Uterus (tissue), 4 donors: ENCODE results near the gene MET. TPM values are rescaled to one million over a fixed set of nuclear protein-coding genes. Genes with fewer than 3 reads are reported as not detected.
"Not testable (repeated sequence)": the region's sequence is repeated elsewhere in the genome, so short reads cannot be mapped to it uniquely, and the experiment has no call there.

ENCODE experiments used
- DNase-seq, 2 donors: peaks; one replicate each; pipeline ENCODE4 v3.0.0-alpha.2; 2019 to 2020
- H3K27ac ChIP-seq, 2 donors: fragments of 200-600 bp; sonication (generic); 1 replicate in 1 of 2; 2 replicates in 1 of 2; pipeline ENCODE4 v1.5.1; 2016 to 2018
- H3K27me3 ChIP-seq, 2 donors: fragments of 200-600 bp; sonication (generic); one replicate each; pipeline ENCODE4 v1.5.1; 2018 to 2019; ENCODE audit warnings: control low read depth in 1 of 2
- H3K36me3 ChIP-seq, 2 donors: fragments of 200-600 bp; sonication (generic); one replicate each; pipeline ENCODE4 v1.5.1; 2019; ENCODE audit warnings: control low read depth in 1 of 2
- H3K4me1 ChIP-seq, 2 donors: fragments of 200-600 bp; sonication (generic); one replicate each; pipeline ENCODE4 v1.5.1; 2018 to 2019; ENCODE audit warnings: control low read depth in 1 of 2
- H3K4me3 ChIP-seq, 2 donors: fragments of 200-600 bp; sonication (generic); 1 replicate in 1 of 2; 2 replicates in 1 of 2; pipeline ENCODE4 v1.5.1; 2018 to 2019; ENCODE audit warnings: mild to moderate bottlenecking in 1 of 2
- H3K9me3 ChIP-seq, 2 donors: fragments of 200-600 bp; sonication (generic); one replicate each; pipeline ENCODE4 v1.5.1; 2019; ENCODE audit warnings: control low read depth in 1 of 2
- CTCF ChIP-seq, 4 experiments: fragments of 200-600 bp in 2 of 4; fragments of 450-650 bp in 2 of 4; sonication (generic) in 2 of 4; IDR thresholded peaks; one replicate each; pipeline ENCODE4 v1.5.1; 2016 to 2019; ENCODE audit warnings: antibody characterized with exemption in 4 of 4, mild to moderate bottlenecking in 2 of 4, moderate library complexity in 1 of 4
- POLR2A ChIP-seq, 2 donors: fragments of 450-650 bp; IDR thresholded peaks; one replicate each; pipeline ENCODE4 v1.6.1; 2016; ENCODE audit warnings: antibody characterized with exemption in 2 of 2, mild to moderate bottlenecking in 1 of 2, moderate library complexity in 1 of 2
- intact Hi-C: fragments of 100-400 bp; cut with DNase I; formaldehyde crosslinking; loops from one replicate; pipeline ENCODE4 v1.15.1; 2023; ENCODE audit warnings: low total_unique reads
- total RNA-seq, 4 donors: library from RNA; depleted of rRNA in 3 of 4; stranded (reverse); fragments of >200 nt in 3 of 4; gene quantifications; one replicate each; pipeline versions ENCODE4 v1.1.0 to v1.2.4, GENCODE V29; 2014 to 2023
- donor health status: DM: yes; HTN: yes; CAD: no.

Gene MET
- total RNA-seq, 4 donors from 2014 or later: 13.8 to 37.2 (median 35.6) TPM

- H3K36me3 ChIP-seq: no peaks in the 10 kb centered on the region
- intact Hi-C loops: no loop called here
- DNase-seq: no peak
- H3K9me3 ChIP-seq: no peaks in the 10 kb centered on the region
- no peak overlapping the region for H3K4me3 ChIP-seq
- H3K27ac ChIP-seq: no peak overlapping the region
- H3K4me1 ChIP-seq: no peaks in the 10 kb centered on the region
- TF ChIP-seq POLR2A (IDR thresholded peaks at IDR 0.05) (no peak), CTCF (IDR thresholded peaks at IDR 0.05) (no peak)
- no peaks in the 10 kb centered on the region for H3K27me3 ChIP-seq
These were observed 30.3 kb upstream of the MET start for GRCh38 chr7:116641551-116642153.

GRCh38 chr7:116643148-116643547 lies 28.8 kb upstream of the MET start:
- H3K4me1 ChIP-seq, H3K9me3 ChIP-seq, H3K27me3 ChIP-seq, H3K27ac ChIP-seq, H3K4me3 ChIP-seq, H3K36me3 ChIP-seq, intact Hi-C loops, DNase-seq: not testable (repeated sequence)

GRCh38 chr7:116644628-116645027 lies 27.4 kb upstream of the MET start:
- intact Hi-C loops: no loop called here
- Histone ChIP-seq H3K4me1 (no peaks in the 10 kb centered on the region), H3K36me3 (no peaks in the 10 kb centered on the region), H3K27me3 (no peaks in the 10 kb centered on the region), H3K9me3 (no peaks in the 10 kb centered on the region), H3K27ac (no peak overlapping the region), H3K4me3 (no peak overlapping the region)
- DNase-seq: no peak
- no peak for TF ChIP-seq POLR2A (IDR thresholded peaks at IDR 0.05)

- H3K4me3 ChIP-seq: no peak overlapping the region
- no peaks in the 10 kb centered on the region for H3K27me3 ChIP-seq
- DNase-seq: no peak
- TF ChIP-seq CTCF (IDR thresholded peaks at IDR 0.05) (no peak), POLR2A (IDR thresholded peaks at IDR 0.05) (no peak)
- H3K9me3 ChIP-seq: no peaks in the 10 kb centered on the region
- H3K27ac ChIP-seq: no peak overlapping the region
- no peaks in the 10 kb centered on the region for H3K4me1 ChIP-seq
- H3K36me3 ChIP-seq: no peaks in the 10 kb centered on the region
- intact Hi-C loops: no loop called here
These were observed 24.7 kb upstream of the MET start for GRCh38 chr7:116647290-116647689.

- Histone ChIP-seq H3K27me3 (no peaks in the 10 kb centered on the region), H3K36me3 (no peaks in the 10 kb centered on the region), H3K4me3 (no peak overlapping the region), H3K27ac (no peak overlapping the region), H3K4me1 (no peaks in the 10 kb centered on the region), H3K9me3 (no peaks in the 10 kb centered on the region)
- DNase-seq: no peak
- intact Hi-C loops: no loop called here
- TF ChIP-seq CTCF (IDR thresholded peaks at IDR 0.05) (no peak), POLR2A (IDR thresholded peaks at IDR 0.05) (no peak)
These were observed 24.1 kb upstream of the MET start for GRCh38 chr7:116647861-116648260.

GRCh38 chr7:116650436-116650835 lies 21.6 kb upstream of the MET start:
- no peak overlapping the region for H3K27ac ChIP-seq
- no peak overlapping the region for H3K4me3 ChIP-seq
- no peak for TF ChIP-seq CTCF (IDR thresholded peaks at IDR 0.05)
- TF ChIP-seq POLR2A (IDR thresholded peaks at IDR 0.05): no peak
- H3K9me3 ChIP-seq: no peaks in the 10 kb centered on the region
- no peaks in the 10 kb centered on the region for H3K4me1 ChIP-seq
- intact Hi-C loops: no loop called here
- no peaks in the 10 kb centered on the region for H3K36me3 ChIP-seq
- no peak for DNase-seq
- H3K27me3 ChIP-seq: no peaks in the 10 kb centered on the region
